Esophagus (tissue), 2 donors: ENCODE results near the gene CLDN12. TPM values are rescaled to one million over a fixed set of nuclear protein-coding genes. Genes with fewer than 3 reads are reported as not detected.

Experiments
- H3K27ac ChIP-seq, 2 donors: one replicate each; pipeline ENCODE4 v1.5.1; 2013; ENCODE audit warnings: low read depth in 2 of 2, mild to moderate bottlenecking in 2 of 2, inconsistent platforms in 1 of 2, low read length in 1 of 2, moderate library complexity in 1 of 2
- H3K27me3 ChIP-seq, 2 donors: one replicate each; pipeline ENCODE4 v1.6.1; 2013; ENCODE audit warnings: low read length in 2 of 2, control low read depth in 1 of 2, mild to moderate bottlenecking in 1 of 2; ENCODE audit not compliant: insufficient read depth in 2 of 2, control insufficient read depth in 1 of 2
- H3K36me3 ChIP-seq, 2 donors: one replicate each; pipeline ENCODE4 v1.6.1; 2013; ENCODE audit warnings: low read length in 1 of 2; ENCODE audit not compliant: control insufficient read depth in 2 of 2, insufficient read depth in 2 of 2
- H3K4me1 ChIP-seq, 2 donors: one replicate each; pipeline ENCODE4 v1.6.1; 2013; ENCODE audit warnings: low read length in 1 of 2; ENCODE audit not compliant: control insufficient read depth in 2 of 2, insufficient read depth in 2 of 2
- H3K4me3 ChIP-seq, 2 donors: one replicate each; pipeline ENCODE4 v1.5.1; 2013; ENCODE audit warnings: low read length in 2 of 2, mild to moderate bottlenecking in 2 of 2, low read depth in 1 of 2, moderate library complexity in 1 of 2
- H3K9me3 ChIP-seq, 2 donors: one replicate each; pipeline ENCODE4 v1.6.1; 2013; ENCODE audit warnings: mild to moderate bottlenecking in 2 of 2, low read depth in 1 of 2, low read length in 1 of 2, moderate library complexity in 1 of 2; ENCODE audit not compliant: control insufficient read depth in 2 of 2, insufficient read depth in 1 of 2
- WGBS, 2 donors: extraction: QIAGEN DNeasy Blood & Tissue Kit; methylation state at CpG; one replicate each; pipeline ENCODE4 v1.1.7; 2013; 5-methylcytosine and 5-hydroxymethylcytosine counted together
- polyA plus RNA-seq, 2 donors: library from polyadenylated mRNA; stranded (reverse); fragments of 200-250 nt; gene quantifications; one replicate each; pipeline ENCODE4 v1.2.3, GENCODE V29; 2013
- donor health status: healthy with polysubstance abuse.
- donor health status: Bipolar disorder and iron deficiency.

CLDN12 gene
- polyA plus RNA-seq, 2 donors, result 8.7 to 11.5 TPM

DNA sequence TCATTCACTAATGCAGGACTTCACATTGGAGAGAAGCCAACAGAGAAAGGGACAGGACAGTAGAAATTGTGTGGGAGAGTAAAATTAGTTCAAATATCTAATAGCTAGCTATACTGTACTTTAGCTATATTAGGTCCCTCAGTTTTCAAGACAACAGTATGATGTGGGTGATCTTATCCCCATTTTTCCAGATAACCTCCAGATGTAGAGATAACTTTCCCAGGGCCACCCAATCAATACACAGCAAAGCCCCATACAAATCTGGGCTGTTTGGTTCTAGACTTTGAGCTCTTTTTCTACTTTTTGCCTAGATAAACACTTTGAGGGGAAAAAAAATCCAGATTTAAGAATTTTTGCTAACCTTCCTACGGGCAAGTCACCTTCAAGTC is 482 bp upstream of the CLDN12 start:
- no peaks in the 10 kb centered on the region for H3K27me3 ChIP-seq
- no peaks in the 10 kb centered on the region for H3K4me1 ChIP-seq
- no peaks in the 10 kb centered on the region for H3K36me3 ChIP-seq
- H3K9me3 ChIP-seq, result peaks cover 0 to 3% of the 10 kb centered on the region in 2 donors
- H3K27ac ChIP-seq, result peak overlapping the region in 1 of 2 donors; percentile 85
- peak overlapping the region; percentile 62 to 97 for H3K4me3 ChIP-seq
- WGBS, 2 donors, result 23% methylated on average over 1 of the region's 1 CpG

DNA sequence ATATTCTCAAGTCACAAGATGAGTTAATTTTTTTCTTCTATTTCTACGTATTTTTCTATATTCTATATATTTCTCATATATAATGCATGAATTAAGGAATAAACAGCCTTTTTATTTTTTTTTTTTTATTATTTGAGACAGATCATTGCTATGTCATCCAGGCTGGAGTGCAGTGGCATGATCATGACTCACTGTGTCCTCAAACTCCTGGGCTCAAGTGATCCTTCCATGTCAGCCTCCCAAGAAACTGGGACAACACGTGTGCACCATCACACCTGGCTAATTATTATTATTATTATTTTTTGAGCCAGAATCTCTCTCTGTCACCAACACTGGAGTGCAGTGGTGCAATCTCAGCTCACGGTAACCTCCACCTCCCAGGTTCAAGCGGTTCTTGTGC is 1.5 kb downstream of the CLDN12 start:
- Histone ChIP-seq H3K4me3 (no peak overlapping the region), H3K9me3 (no peaks in the 10 kb centered on the region), H3K27me3 (no peaks in the 10 kb centered on the region), H3K4me1 (no peaks in the 10 kb centered on the region), H3K27ac (no peak overlapping the region), H3K36me3 (peaks cover 0 to 2% of the 10 kb centered on the region in 2 donors)
- WGBS, 2 donors, result 83 to 87% methylated on average over 4 of the region's 4 CpGs

DNA sequence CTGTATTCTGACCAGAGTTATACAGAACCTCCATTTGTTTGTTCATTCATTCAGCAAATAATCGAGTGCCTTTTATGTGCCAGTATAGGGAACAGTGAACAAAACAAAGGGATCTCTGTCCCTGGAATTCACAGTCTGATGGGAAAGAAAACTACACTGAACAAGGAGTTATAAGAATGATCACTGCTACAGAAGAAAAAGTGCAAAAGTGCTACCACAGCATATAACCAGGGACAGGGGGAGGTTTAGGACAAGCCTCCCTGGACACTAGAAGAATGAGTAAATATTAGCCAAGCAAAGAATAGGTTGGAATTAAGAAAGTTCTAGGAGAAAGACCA is 4.2 kb downstream of the CLDN12 start:
- peaks cover 0 to 5% of the 10 kb centered on the region in 2 donors for H3K36me3 ChIP-seq
- no peaks in the 10 kb centered on the region for H3K27me3 ChIP-seq
- no peak overlapping the region for H3K27ac ChIP-seq
- H3K9me3 ChIP-seq, result no peaks in the 10 kb centered on the region
- WGBS, 2 donors, result 71 to 73% methylated on average over 1 of the region's 1 CpG
- peaks cover 0 to under 1% of the 10 kb centered on the region in 2 donors for H3K4me1 ChIP-seq
- H3K4me3 ChIP-seq, result no peak overlapping the region

DNA sequence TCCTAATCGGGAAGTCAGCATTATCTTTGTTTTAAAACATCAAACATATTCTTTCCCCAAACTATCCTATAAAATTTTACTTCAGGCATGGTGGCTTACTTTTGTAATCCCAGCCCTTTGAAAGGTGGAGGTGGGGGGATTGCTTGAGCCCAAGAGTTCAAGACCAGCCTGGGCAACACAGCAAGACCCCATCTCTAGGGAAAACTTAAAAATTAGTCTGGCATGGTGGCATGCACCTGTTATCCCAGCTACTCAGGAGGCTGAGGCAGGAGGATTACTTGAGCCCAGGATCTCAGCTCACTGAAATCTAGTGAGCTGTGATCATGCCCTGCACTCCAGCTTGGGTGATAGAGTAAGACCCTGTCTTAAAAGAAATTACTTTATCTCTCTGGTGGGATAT is 4.9 kb downstream of the CLDN12 start:
- H3K4me3 ChIP-seq, result no peak overlapping the region
- H3K27ac ChIP-seq, result no peak overlapping the region
- H3K4me1 ChIP-seq, result peaks cover 0 to 5% of the 10 kb centered on the region in 2 donors
- peaks cover 3 to 10% of the 10 kb centered on the region in 2 donors for H3K36me3 ChIP-seq
- no peaks in the 10 kb centered on the region for H3K9me3 ChIP-seq
- no peaks in the 10 kb centered on the region for H3K27me3 ChIP-seq
- 96 to 98% methylated on average over 1 of the region's 1 CpG for WGBS, 2 donors

DNA sequence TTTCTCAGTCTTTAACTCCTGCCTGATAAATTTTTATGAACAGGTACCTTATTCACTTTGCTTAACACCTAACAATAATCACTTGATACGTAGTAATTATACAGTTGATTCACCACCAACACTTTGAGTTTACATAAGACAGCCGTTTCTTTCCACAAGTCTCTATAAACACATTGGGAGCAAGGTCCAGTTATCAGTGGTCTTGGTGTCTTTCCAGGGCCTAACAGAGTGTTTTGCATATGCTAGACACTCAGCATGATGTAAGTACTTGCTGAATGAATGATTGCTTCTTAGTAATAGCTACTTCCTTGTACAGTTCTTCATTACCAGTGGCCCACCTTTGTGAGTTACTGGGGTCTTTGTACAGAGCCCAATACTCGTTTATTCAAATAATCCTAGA is 6.4 kb downstream of the CLDN12 start:
- Histone ChIP-seq H3K4me3 (no peak overlapping the region), H3K27ac (no peak overlapping the region), H3K36me3 (peaks cover 4 to 10% of the 10 kb centered on the region in 2 donors), H3K4me1 (peaks cover 0 to 5% of the 10 kb centered on the region in 2 donors), H3K9me3 (no peaks in the 10 kb centered on the region), H3K27me3 (no peaks in the 10 kb centered on the region)
- WGBS, 2 donors, result 61 to 70% methylated on average over 3 of the region's 3 CpGs

DNA sequence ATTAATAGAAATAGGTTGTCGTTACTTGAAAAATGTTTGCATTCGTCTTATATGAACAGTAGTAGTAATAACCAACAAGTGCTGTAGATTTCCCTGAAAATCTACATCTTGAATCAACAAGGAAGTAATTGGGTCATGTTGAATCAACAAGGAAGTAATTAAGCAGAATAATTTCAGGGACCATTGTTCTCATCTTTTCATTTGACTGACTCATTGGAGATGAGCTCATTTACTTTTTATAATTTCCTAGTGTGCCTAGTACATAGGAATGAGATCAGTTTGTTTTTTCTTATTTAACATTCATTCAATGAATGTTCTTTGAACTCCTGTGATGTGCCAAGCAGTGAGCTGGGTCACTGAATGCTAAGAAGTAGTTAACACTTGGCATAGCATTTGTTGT is 8.2 kb downstream of the CLDN12 start:
- H3K4me1 ChIP-seq, result peaks cover 0 to 5% of the 10 kb centered on the region in 2 donors
- H3K4me3 ChIP-seq, result no peak overlapping the region
- WGBS, 2 donors, result 51 to 59% methylated on average over 2 of the region's 2 CpGs
- no peaks in the 10 kb centered on the region for H3K9me3 ChIP-seq
- H3K27me3 ChIP-seq, result no peaks in the 10 kb centered on the region
- peak overlapping the region in 1 of 2 donors; percentile 63 for H3K27ac ChIP-seq
- H3K36me3 ChIP-seq, result peaks cover 4 to 10% of the 10 kb centered on the region in 2 donors

DNA sequence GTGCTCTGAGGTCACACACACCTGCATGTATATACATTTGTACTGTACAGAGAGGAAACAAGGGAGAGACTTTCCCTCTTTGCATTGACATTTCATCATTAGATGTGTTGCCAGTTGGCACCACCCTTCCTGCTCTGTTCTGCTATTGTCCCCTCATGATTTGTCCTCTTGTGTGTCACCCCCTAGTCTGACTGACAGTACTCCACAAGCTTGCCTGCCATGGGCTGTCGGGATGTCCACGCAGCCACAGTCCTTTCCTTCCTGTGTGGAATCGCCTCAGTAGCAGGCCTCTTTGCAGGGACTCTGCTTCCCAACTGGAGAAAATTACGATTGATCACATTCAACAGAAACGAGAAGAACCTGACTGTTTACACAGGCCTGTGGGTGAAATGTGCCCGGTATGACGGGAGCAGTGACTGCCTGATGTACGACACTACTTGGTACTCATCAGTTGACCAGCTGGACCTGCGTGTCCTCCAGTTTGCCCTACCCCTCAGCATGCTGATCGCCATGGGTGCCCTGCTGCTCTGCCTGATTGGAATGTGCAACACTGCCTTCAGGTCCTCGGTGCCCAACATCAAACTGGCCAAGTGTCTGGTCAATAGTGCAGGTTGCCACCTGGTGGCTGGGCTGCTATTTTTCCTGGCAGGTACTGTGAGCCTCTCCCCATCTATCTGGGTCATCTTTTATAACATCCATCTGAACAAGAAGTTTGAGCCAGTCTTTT is 9.4 kb downstream of the CLDN12 start:
- Histone ChIP-seq H3K36me3 (peaks cover 4 to 10% of the 10 kb centered on the region in 2 donors), H3K4me3 (no peak overlapping the region), H3K4me1 (peaks cover 0 to 5% of the 10 kb centered on the region in 2 donors), H3K27ac (peak overlapping the region in 1 of 2 donors; percentile 37), H3K27me3 (no peaks in the 10 kb centered on the region), H3K9me3 (no peaks in the 10 kb centered on the region)
- 88 to 89% methylated on average over 11 of the region's 11 CpGs for WGBS, 2 donors

DNA sequence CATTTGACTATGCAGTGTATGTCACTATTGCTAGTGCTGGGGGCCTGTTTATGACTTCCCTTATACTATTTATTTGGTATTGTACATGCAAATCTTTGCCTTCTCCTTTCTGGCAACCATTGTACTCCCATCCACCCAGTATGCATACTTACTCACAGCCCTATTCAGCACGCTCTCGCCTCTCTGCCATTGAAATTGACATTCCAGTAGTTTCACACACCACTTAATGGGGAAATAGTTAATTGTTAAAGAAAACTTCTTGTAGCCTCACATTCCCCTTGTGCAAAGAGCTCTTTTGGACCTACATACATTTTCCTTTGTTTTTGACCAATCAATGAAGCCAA is 9.9 kb downstream of the CLDN12 start:
- 95 to 98% methylated on average over 2 of the region's 2 CpGs for WGBS, 2 donors
- H3K4me3 ChIP-seq, result no peak overlapping the region
- H3K9me3 ChIP-seq, result no peaks in the 10 kb centered on the region
- H3K4me1 ChIP-seq, result peaks cover 0 to 5% of the 10 kb centered on the region in 2 donors
- no peaks in the 10 kb centered on the region for H3K27me3 ChIP-seq
- peaks cover 4 to 10% of the 10 kb centered on the region in 2 donors for H3K36me3 ChIP-seq
- no peak overlapping the region for H3K27ac ChIP-seq

DNA sequence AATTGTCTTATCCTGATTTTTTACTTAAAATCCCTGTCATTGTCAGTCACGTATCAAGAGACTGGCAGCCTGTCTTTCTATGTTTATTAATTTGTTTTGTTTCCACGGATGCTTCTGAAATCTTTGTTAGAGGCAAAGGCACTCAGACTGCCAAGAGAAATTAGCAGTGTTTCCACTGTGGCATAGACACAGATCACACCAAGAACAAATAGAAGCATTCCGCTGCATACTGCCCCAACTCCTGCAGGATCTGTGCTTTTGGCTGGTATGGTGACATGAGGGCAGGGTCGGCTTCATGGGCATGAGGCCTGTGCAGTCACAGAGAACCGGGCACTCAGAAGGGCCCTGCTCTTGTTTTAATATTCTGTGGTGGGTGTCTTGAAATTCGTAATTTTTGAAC is 18.4 kb downstream of the CLDN12 start:
- Histone ChIP-seq H3K4me1 (no peaks in the 10 kb centered on the region), H3K27ac (no peak overlapping the region), H3K36me3 (peaks cover 0 to 2% of the 10 kb centered on the region in 2 donors), H3K9me3 (no peaks in the 10 kb centered on the region), H3K27me3 (no peaks in the 10 kb centered on the region), H3K4me3 (no peak overlapping the region)
- WGBS, 2 donors, result 70 to 79% methylated on average over 6 of the region's 6 CpGs

DNA sequence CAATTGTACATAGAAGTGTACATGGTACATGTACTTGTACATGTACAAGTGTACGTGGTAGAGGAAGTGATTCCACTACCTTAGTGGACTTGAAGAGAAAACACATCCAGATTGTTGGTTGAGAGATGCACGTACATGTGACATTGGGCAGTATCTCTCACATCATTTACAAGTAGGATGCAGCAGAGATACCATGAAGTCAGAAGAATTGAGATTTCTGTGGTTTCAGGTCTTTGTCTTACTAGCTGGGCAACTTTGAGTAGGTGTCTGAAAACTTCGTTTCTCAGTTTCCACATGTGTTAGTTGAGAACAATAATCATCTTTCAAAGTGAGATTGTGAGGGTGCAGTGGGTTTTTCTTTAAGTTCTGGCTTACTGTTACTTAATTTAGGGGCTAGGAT is 21.5 kb downstream of the CLDN12 start:
- no peaks in the 10 kb centered on the region for H3K9me3 ChIP-seq
- no peaks in the 10 kb centered on the region for H3K4me1 ChIP-seq
- 82 to 86% methylated on average over 3 of the region's 3 CpGs for WGBS, 2 donors
- H3K4me3 ChIP-seq, result no peak overlapping the region
- no peaks in the 10 kb centered on the region for H3K36me3 ChIP-seq
- H3K27ac ChIP-seq, result no peak overlapping the region
- no peaks in the 10 kb centered on the region for H3K27me3 ChIP-seq
